NCI-H2196 (cell line): ENCODE results near the gene DIP2C.
"Not testable (repeated sequence)": the region's sequence is repeated elsewhere in the genome, so short reads cannot be mapped to it uniquely, and the experiment has no call there.

Source experiments
- DNase-seq: peaks from one replicate; lab custom pipeline; 2025; ENCODE audit not compliant: unreplicated experiment; lab: John Stamatoyannopoulos, UW

DIP2C gene

DNA sequence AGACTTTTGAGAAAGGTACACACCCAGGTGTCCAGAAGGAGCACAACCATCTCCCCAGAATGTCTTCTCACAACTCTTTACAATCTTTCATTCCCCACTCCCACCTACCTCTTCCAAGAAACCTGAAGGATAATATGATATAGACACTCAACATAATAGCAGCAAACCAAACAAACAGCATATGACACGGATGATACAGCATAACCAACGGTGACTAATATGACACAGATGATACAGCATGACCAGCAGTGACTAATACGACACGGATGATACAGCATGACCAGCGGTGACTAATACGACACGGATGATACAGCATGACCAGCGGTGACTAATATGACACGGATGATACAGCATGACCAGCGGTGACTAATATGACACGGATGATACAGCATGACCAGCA lies 264.7 kb downstream of the DIP2C start:
- not testable (repeated sequence) for DNase-seq

DNA sequence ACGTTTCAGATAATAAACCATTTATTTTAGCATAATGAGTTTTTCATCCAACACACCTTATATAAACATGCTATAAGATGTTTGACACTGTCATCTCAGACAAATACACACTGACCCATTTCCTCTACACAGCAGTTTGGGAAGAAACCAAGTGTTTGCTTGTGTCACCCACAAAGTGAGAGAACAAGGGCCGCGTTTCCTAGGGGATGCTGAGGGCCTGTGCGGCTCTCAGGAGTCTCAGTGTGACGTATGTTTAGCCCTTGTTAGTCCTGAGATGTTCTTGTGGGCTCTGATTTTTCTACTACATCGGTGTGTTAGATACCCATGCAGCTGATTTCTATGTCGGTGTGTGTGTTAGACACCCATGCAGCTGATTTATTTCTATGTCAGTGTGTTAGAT lies 266.3 kb downstream of the DIP2C start:
- DNase-seq, result no peak

DNA sequence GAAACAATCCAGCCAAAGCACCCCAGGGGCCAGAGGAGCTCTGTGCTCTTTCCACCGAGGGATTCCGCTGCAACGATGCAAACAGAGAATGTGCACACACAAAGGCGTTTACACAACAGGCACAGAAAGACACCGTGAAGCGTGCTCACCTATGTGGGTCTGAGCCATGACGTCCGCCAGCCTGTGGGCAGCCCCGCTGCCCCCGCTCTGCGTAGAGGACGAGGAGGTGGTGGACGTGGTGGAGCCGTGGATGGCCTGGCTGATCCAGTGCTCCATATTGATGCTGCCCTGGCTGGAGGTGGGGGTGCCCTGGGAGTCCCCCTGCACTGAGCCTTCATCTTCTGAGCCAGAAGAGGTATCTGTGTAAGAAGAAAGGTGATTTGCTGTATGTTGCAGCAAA lies 266.8 kb downstream of the DIP2C start:
- DNase-seq, result no peak

DNA sequence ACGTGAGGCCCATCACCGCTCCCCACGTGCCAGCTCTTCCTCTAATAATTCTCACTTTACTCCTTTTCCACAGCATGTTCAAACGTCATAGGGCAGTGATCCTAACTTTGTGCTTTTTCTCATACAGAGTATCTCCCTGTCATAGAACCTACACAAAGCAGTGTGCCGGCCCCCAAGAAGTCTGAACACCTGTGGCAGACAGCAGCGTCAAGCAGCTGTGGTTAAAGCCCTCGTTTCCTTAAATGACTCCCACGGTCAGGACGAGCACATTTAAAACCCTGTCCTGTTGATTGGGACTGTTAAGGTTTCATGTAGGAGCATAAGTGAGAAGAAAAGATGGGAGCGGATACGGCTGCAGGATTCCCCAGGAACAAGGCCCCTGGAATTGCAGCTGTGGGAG lies 267.2 kb downstream of the DIP2C start:
- DNase-seq, result no peak

DNA sequence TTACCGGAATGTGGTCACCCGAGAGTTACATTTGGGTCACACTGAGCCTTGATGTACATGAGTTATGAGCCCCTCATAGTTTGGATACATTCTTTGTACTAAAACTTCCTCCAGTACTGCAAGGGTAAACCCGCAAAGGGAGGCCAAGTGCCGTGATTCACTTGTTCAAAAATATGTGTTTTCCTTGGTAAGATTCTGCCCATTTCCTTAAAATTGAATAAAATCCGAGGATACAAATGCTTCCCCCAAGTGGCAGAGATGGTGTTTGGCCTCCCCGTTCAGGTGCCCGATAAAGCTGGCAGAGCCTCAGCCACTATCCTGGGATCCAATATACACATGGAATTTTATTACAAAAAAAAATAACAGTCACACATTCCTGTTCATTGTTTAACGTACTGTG lies 268.3 kb downstream of the DIP2C start:
- DNase-seq, result no peak

DNA sequence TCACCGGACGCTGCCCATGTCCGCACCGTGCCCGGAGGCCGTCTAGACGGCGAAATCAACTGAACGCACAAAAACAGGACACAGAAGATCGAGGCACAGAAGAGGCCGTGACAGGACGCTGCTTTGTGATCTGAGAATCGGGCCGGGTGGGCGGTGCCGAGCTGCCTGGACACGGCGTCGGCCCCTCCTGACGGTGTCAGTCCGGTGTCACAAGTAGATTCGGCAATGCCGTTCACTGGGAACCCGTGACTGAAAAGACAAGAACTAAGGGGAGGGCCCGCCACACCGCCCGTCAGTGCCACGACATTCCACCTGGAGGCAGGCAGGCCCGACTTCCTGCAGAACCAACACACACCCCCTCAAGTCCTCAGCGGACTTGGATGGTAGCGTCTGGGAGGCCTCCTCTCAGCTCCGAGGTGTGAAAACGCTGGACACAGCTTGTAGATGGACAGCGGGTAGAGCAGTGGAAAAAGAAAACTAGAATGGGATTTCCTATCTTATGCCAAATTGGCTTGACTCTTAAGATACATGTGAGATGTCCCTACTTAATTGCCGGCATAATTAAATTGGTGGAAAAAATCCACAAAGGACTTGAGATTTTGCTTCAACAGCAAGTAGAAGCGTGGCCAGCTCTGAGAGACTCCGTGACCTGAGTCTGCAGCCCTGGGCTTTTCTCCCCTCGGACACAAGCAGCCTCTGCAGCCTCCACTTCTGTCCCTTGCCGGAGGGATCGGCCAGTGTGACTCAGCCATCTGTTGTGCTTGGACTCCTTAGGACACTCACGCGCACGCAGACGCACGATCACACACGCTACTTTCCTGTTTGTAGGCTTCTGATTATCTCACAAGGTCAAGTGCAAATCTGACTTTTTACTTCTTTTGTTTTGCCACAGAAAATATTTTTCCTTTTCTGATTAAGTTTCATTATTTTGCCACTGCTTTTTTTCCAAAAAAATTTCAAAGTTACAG lies 269.0 kb downstream of the DIP2C start:
- DNase-seq, result no peak

DNA sequence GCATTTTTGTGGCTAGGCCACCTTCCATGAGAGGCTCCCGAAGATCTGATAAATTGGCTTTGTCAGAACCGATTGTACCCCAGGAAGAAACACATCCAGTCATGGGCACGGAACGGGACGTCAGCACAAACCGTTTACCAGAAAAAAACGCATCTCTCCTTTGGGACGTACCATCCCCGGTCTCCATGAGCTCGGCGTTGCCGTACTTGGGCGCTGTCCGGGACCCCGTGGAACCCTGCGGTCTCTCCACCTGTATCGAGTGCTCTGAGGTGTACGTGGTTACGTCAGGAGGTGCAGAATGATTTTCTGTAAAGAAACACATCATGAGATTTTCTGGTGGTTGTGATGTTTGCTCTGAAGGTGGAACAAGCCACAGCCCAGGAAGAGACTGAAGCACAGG lies 270.6 kb downstream of the DIP2C start:
- DNase-seq, result no peak

DNA sequence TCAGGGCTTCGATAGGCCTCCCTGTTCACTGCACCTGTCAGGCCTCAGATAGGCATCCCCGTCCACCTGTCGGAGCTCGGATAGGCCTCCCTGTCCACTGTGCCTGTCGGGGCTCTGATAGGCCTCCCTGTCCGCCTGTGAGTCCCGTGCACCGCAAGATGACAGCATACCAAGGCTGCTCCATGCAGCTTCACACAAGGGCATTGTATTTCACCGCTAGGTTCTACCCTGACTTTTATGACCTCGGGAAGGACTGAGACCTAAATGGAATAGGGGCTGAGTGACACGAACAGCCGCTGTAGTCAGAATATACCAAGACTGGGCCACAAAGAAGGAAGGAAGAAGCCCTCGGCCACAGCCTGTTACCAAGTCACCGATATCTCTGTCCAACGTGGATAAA lies 271.2 kb downstream of the DIP2C start:
- no peak for DNase-seq

DNA sequence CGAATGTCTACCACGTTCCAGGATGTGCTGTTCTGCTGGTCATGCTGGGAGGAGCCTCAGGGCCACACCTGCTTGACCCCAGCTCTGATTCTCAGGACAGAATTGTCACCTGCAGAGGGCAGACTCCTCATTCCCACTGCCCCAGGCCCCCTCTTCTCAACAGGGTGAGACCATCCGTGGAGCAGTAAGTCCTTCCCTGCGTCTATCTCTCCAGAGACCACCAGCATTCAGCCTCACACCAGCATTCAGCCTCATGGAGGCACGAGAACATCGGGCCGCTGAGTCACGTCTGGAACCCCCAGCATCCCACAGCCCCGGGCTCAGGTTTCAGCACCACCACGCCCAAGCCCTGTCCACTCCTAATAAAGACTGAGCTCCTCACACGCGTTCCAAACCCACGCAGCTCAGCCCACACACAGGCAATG lies 273.4 kb downstream of the DIP2C start:
- DNase-seq, result no peak

DNA sequence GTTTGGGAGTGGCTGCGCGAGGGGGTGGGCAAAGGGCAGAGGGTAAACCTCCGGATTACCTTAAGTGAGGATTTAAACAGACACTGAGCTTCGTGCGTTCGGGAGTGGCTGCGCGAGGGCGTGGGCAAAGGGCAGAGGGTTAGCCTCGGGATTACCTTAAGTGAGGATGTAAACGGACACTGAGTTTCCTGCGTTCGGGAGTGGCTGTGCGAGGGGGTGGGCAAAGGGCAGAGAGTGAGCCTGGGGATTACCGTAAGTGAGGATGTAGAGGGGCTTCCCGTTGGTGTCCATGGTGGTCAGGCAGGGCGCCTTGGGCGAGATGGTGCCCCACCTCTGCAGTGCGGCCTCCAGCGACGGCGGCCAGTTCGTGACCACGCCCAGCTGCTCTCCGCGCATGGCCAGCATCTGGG lies 275.8 kb downstream of the DIP2C start:
- no peak for DNase-seq

DNA sequence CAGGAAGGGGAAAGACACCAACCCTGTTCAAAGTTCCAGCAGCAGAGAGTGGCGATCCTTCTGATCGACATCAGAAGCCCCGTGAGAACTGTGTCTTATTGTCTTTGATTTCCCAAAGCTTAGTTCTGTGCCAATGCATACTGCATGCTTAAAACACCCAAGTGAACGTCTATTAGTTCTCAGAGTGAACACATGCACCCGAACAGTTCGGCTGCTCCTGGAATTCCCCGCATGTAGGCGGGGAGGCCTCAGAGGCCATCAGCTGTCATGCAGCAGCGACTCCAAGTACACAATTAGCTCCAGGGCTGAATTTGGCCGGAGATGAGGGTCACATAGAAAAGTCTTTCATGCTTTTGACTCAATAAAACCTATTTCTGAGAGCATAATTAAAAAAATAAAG lies 277.4 kb downstream of the DIP2C start:
- DNase-seq, result no peak

DNA sequence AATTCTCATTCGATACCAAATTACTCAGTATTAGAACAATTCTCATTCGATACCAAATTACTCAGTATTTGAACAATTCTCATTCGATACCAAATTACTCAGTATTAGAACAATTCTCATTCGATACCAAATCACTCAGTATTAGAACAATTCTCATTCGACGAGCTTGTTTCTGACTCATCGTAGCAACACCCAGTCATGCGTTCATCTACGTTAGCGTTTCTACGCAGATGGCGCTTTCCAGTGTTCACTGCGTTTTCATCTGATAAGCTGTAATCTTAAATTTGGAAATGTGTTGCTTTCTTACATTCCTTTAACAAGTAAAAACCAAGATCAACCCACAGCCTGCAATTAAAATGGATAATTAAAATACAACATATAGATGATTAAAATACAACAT lies 277.9 kb downstream of the DIP2C start:
- no peak for DNase-seq

DNA sequence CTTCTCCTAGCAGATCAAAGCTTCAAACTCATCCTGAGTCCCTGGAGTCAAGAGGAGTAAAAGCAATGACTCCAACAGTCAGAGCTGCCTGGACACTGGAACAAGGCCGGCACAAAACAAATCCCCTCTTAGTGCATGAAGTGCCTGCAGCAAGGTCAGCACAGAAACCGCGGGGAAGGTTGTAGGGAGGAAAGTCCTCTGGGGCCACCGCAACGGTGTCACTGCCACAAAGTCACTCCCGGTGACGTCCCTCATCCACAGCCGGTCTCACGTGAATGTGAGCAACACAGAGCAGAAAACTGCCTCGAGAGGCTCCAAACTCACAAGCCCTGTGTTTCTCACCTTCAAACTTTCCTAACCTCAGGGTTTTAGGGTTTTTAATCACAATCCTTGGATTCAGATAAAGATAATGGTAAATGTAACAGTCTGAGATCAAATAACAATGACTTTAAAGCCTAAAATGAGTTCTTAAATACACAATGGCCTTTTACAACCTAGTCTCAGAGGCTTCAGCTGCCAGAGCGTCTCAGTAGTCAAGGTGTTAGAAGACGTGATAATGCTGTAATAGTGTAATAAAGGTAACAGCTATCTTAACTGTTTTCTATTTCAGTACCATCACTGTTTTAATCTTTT lies 279.9 kb downstream of the DIP2C start:
- no peak for DNase-seq

DNA sequence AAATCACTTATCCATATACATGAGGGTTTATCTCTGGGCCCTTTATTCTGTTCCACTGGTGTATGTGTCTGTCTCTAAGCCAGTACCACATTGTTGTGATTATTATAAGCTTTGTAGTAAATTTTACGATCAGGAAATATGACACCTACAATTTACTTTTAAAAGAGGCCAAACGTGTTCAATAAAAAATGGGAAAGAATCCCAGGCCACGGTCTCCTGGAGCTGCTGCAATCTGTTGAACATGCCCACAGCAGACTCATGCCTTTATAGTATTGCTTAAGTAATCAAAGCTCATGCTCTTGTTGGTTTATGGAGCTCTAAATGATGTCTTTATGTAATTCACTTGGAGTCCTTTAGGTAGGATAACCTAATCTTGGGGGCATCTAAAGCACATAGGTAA lies 281.2 kb downstream of the DIP2C start:
- no peak for DNase-seq

DNA sequence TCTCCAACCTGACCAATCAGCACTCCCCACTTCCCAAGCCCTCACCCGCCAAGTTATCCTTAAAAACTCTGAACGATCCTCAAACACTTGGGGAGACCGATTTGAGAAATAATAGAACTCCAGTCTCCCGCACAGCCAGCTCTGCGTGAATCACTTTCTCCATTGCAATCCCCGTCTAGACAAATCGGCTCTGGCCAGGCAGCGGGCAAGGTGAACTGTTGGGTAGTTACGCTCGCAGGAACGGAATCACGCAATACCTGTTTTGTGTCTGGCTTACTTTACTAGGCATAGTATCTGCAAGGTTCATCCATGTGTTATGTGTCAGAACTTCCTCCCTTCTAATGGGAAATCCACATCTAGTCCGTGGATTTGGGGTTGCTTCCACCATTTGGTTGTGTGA lies 282.5 kb downstream of the DIP2C start:
- no peak for DNase-seq

DNA sequence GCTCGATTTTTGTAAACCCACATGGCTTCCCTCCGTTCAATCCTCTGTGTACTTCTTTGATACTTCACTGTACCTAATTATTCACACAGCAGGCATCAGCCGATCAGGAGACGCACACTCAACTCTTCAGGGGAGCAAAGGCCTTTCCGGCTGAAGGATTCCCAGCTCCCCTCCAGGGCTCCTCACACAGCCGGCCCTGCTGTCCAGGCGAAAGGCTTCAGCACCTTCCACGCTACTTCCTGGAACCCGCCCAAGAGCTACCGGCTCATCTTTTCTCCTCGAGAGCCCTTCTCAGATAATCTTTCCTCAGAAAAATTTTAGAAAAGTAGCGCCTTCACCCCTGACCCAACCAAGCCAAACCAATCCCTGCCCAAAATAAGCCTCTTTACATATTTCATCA lies 283.8 kb downstream of the DIP2C start:
- DNase-seq, result no peak

DNA sequence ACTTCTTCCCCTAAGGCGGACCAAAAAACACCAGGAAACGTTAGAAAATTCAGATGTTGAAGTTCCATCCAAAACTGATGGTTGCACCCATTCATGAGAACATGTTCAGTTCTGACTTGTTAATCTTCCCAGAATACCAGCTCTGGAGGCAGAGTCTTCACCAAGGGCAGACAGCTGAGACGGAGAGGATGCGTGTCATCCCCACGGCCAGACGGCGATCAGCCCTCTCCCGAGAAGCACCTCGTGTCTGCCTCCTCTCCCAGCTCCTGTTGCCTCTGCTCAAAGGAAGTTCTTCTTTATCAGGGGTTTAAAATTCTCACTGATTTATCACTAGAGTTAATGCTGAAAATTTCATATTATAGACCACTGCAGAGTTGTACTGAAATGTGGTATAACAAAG lies 284.5 kb downstream of the DIP2C start:
- no peak for DNase-seq

DNA sequence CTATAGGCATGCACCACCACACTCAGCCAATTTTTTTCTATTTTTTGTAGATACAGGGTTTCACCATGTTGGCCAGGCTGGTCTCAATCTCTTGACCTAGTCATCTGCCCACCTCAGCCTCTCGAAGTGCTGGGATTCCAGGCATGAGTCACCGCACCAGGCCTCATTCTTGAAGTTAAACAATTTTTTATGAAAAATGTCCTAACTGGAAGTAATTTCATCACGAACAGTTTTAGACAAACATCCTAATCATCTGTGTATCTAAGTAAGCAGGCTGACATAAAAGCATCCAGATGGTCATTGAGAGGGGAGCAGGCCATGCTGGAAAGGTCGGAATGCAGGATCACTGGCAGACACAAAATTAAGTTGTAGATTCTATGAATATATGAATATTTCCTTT lies 285.1 kb downstream of the DIP2C start:
- no peak for DNase-seq

DNA sequence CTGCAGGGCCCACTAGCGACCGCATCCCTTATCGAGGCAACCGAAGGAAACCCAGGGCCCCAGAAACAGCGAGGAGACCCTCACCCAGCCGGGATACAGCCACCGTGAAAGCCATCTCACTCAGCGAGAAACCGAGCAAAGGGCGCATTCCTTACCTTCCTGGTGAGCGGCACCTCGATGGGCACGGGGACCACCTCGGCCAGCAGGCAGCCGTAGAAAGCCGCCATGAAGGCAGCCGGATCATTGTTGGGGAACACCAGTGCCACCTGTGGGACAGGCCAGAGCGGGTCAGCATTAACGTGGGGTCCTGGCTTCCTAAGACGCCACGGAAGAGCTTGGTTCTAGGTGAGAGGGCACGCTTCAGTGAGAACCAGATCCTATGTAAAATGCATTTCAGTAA lies 290.5 kb downstream of the DIP2C start:
- no peak for DNase-seq

DNA sequence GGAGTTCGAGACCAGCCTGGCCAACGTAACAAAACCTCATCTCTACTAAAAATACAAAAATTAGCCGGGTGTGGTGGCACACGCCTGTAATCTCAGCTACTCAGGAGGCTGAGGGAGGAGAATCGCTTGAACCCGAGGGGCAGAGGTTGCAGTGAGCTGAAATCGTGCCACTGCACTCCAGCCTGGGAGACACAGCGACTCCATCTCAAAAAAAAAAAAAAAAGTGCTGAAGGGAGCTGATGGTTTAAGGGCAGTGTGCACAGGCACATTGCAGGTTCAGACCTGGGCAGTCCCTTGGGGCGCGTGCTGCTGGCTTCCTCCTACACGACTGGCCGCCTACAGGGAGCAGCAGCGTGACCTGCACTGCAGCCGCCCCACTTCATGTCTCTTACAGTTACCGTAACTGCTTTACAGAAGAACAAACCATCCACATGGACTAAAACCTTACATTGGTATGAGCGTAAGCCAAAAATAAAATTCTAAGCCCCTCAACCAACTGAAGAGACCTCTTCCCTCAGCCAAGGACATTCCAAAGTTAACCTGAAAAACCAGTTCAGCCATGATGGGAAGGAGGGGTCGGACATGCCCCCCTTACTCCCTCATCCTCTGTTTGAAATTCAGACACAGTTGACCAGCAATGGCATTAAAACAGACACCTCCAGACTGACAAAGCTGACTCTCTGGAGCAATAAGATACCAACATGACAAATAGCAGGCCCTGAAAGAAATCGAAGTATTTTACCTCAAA lies 292.0 kb downstream of the DIP2C start:
- DNase-seq, result no peak

DNA sequence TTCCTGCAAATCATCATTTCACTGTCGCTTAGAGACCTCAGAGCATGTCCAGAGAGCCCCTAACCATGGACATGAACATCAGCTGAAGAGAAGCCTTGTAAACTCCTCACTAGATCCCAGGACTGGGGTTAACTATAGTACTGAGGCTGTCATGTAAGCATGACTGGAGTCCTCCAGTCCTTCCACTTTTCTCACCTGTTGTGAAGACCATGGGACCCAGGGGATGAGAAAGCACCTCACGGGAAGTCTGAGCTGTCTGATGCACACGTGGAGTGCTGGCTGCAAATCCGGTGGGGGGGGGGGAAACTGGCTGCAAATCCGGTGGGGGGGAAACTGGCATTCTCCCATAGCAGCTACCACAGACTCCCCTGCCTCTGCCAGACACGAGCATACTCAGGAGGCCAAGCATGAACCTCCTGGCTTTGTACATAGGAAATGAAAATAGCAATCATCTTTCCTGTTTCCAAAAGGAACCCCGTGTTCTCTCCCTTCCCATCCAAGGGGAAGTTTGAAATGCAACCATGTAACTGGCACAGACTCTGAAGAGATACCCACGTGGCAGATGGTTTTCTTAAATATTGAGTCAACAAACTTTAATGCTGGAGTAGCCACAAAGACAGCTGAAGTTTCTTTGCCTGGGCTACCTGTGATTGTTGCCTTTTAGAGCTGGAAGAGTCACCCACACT lies 292.8 kb downstream of the DIP2C start:
- no peak for DNase-seq
